ENCODE data around the gene WDR77.

DNA sequence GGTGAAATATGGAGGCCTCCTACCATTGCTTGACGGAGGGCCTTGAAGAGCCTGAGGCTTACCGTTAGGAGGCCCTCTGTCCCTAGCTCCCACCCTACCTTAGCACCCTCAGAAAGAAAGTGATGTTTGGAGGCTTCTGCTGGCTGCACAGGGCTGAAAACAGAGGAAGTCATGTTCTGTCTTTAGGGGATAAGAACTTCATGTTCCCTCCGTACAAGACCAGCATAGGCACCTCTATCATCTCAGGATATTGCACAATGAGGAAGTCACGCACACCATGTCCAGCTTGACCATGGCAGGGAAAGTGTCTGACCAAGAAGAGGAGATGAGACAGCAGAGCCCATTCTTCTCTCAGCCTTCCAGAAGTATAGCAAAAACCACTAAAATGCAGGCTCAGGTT is 40.5 kb upstream of the WDR77 start:
- TF ChIP-seq CTCF (IDR thresholded peaks at IDR 0.05; ENCODE audit: poor library complexity) (no peak), EZH2phosphoT487 (IDR thresholded peaks at IDR 0.05; ENCODE audit: low read depth, severe bottlenecking, unreplicated experiment) (no peak)
